B cell (primary cell): ENCODE results near the gene DEGS1.

ENCODE experiments used
- CTCF ChIP-seq: fragments of 200-600 bp; IDR thresholded peaks from one replicate; pipeline ENCODE4 v1.8.0; 2022; ENCODE audit warnings: antibody characterized with exemption, mild to moderate bottlenecking
- EZH2 ChIP-seq: IDR thresholded peaks from 2 replicates; pipeline ENCODE4 v1.6.1; 2012; ENCODE audit warnings: borderline replicate concordance, low read depth, mild to moderate bottlenecking, moderate library complexity, low read length; ENCODE audit not compliant: insufficient read depth, poor library complexity, severe bottlenecking

- no peak for TF ChIP-seq CTCF
- no peak for TF ChIP-seq EZH2
Observed at GRCh38 chr1:224198572-224198971, 15.5 kb downstream of the DEGS1 start.
